HG03520 (cell line): Measurements from ENCODE around the gene CABP2.
"Not testable (repeated sequence)": the region's sequence is repeated elsewhere in the genome, so short reads cannot be mapped to it uniquely, and the experiment has no call there.

Source experiments
- ATAC-seq: cut with Tn5 transposase; IDR thresholded peaks from one replicate; pipeline ENCODE4 v1.9.1; 2021; ENCODE audit warnings: mild to moderate bottlenecking, moderate library complexity; ENCODE audit not compliant: unreplicated experiment

CABP2 gene

GRCh38 chr11:67477344-67478050 is 45.7 kb downstream of the CABP2 start:
- not testable (repeated sequence) for ATAC-seq

GRCh38 chr11:67476692-67477091 is 46.6 kb downstream of the CABP2 start:
- not testable (repeated sequence) for ATAC-seq

DNA sequence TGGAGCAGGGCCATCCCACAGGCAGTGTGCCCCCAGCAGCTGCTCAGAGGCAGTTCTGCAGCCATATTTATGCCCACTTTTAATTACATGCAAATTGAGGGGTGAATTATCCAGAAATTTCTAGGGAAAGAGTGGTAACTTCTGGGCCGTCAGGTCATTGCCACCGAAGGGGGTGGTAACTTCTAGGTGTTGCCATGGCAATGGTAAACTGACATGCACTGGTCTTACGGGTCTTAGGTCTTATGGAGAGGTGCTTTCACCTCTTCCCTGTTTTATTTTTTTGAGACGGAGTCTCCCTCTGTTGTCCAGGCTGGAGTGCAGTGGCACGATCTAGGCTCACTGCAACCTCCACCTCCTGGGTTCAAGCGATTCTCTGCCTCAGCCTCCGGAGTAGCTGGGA is 50.4 kb downstream of the CABP2 start:
- no peak for ATAC-seq

DNA sequence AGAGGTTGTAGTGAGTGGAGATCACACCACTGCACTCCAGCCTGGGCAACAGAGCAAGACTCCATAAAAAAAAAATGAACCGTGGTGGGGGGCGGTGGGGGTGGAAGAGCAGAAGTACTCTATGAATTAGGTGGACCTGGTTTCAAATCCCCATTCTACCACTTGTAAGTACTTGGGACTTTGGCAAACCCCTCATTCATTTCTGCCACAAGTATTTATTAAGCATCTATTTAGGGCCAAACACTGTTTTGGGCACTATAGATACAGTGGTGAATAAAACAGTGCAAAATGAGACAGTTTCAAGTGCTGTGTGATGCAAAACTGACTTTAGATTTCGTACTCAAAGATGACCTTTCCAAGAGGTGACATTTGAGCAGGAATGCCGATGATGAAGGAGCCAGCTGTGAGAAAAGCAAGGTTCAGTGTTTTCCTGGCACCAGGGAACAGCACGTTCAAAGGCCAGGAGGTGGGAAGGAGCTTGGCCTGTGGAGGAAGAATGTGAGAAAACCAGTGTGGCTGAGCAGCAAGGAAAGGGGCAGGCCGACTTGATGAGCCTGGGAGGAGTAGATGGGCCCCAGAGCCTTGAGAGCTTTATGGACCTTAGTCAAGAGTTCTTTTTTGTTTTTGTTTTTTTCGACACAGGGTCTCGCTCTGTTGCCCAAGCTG is 52.8 kb downstream of the CABP2 start:
- no peak for ATAC-seq

- no peak for ATAC-seq
Measured at GRCh38 chr11:67469508-67469811, 53.8 kb downstream of the CABP2 start.
